ENCODE data around the gene VWA8.
"Not testable (repeated sequence)": the region's sequence is repeated elsewhere in the genome, so short reads cannot be mapped to it uniquely, and the experiment has no call there.

VWA8 gene

DNA sequence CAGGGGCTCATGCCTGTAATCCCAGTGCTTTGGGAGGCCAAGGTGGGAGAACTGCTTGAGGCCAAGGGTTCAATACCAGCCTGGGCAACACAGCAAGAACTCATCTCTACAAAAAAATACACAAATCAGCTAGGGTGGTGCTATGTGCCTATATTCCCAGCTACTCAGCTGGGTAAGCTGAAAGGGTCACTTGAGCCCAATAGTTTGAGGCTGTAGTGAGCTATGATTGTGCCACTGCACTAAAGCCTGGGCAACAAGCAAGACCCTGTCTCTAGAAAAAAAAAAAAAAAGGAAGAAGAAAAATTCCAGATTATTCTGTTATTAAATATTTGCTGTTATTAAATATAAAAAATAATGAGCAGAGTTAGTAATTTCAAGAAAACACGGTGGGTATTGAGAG, 372.5 kb downstream of the VWA8 start:
- no peak for DNase-seq (ENCODE audit: low read depth)

GRCh38 chr13:41587490-41587889, 373.4 kb downstream of the VWA8 start:
- peak; percentile 4 for DNase-seq (ENCODE audit: low read depth)

- no peak for DNase-seq (ENCODE audit: low read depth)
These were observed 374.7 kb downstream of the VWA8 start for GRCh38 chr13:41586216-41586615.

DNA sequence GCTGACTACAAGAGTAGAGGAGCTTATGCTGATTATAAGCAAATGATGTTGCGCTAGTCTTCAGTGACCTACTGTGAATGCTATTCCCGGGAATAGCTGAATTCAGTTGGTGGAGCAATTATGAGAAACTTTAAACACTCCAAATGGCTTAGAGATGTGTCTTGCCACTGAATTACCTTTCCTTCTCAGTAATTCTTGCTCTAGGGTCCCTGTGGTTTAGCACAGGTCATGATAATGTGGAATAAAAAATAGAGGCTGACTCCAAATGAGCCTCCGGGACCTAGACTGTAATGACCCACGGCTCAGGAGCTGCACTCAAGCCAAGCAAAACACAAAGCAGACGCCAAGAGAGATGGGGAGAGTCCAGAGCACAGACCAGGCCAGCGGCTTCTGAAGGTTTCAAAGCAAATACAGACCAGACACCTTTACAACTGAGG, 378.9 kb downstream of the VWA8 start:
- no peak for DNase-seq (ENCODE audit: low read depth)

DNA sequence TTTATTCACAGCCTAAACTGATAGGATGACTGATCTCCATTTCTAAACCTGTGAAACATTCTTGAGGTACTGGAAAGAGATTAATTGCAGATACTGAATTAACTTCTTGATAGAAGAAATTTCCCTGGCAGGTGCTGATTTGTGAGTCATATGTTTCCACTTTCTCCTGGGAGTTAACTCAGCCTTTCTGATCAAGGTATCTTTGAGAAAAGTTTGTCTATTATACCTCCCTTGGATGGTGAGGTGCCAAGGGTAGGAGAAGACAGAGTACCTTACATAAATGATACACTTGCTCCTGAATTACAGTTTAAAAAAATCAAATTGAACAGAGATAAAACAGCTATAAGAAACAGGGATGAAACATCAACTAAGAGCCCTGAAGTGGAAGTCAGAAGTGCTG, 380.6 kb downstream of the VWA8 start:
- DNase-seq (ENCODE audit: low read depth), result no peak

GRCh38 chr13:41579881-41580280, 381.0 kb downstream of the VWA8 start:
- no peak for DNase-seq (ENCODE audit: low read depth)

DNA sequence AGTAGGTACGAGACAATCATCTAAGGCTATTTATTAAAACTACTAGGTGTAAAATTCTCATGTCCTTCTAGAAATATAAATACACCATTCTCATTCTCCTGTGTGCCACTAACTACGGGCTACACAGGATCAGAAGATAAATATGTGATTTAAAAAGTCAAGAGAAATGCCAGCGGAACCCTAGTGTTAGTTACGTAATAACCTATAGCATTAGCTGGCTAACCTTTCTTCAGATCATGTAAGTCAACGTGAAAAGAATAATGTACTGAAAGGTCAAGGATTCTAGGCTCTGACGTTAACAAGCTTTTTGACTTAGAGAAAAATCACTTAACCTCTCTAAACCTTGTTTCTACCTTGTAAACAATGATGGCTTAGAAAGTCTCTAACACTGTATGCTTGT, 381.7 kb downstream of the VWA8 start:
- DNase-seq (ENCODE audit: low read depth), result no peak

DNA sequence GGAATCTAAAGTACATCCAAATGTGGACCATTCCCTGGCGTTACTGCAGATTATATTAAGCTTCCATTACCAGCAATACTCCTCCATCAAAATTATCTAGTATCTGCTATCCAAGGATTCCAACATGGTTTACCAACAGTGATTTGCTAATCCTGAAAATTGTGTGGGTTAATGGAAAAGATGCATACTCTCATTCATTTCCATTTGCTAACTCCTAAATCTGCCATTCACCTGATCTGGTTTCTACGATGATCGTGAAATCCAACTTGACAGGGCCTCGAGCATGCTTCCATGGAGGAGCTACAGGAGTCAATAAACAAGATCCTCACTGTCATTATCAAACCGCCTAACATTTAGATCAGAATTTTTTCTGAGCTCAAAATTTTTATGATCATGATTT, 382.5 kb downstream of the VWA8 start:
- no peak for DNase-seq (ENCODE audit: low read depth)

GRCh38 chr13:41577436-41577835, 383.5 kb downstream of the VWA8 start:
- DNase-seq (ENCODE audit: low read depth), result no peak

GRCh38 chr13:41573640-41574039, 387.3 kb downstream of the VWA8 start:
- DNase-seq (ENCODE audit: low read depth), result not testable (repeated sequence)

- not testable (repeated sequence) for DNase-seq (ENCODE audit: low read depth)
These were observed 389.0 kb downstream of the VWA8 start for GRCh38 chr13:41571817-41572340.

DNA sequence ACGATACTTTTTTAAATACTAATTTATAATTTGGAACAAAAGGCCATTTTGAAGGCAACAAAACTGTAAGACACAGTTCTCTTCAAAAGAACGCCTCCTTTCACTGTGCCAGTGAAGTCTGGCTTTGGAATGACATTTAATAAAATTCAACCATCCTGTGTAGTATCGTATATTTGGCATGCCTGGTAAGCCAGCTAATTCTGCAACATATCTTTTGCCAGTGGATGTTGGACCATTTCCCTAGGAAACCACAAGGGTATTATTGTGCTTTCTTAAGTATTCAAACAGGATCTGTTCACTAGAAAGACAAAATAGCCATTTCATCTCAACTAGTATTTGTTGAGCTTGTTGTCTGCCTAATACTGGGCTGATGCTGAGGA, 391.9 kb downstream of the VWA8 start:
- DNase-seq (ENCODE audit: low read depth), result no peak

DNA sequence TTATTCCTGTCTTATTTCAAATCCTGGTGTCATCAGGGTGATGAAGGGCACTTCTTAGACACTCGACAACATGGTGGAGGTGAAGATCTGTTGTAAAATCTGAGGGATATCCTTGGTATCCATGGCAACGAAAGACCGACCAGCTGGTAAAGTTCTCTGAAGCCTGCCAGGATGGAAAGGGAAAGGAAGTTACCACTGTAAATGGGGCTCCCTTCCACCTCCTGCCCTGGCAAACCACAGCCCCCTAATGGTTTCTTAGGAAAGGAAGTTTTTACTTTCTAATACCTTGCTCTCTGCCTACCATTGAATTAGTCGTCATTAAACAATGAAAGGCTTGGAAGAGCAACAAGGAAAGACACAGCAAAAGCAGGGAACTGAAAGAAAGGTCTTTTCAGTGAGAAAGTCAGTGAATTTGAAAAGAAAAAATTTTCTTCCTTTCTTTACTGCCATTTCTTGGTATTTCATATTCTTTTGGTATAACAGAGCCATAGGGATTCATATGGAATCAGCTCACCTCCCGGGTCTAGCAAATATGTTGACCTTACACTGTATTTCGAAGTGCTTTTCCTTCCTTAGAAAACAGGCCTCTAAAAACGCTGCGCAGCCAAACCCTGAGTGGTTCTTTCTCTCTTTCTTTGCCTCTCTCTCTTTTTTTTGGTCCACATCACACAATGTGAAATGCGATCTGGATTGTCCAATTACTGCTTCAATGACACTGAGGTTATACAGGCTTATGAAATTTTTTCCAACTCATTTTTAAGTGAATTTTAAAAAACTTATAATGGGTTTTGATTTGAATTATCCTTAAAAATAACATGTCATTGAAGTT, 392.6 kb downstream of the VWA8 start:
- no peak for DNase-seq (ENCODE audit: low read depth)

- no peak for DNase-seq (ENCODE audit: low read depth)
These were observed 393.5 kb downstream of the VWA8 start for GRCh38 chr13:41567363-41567762.

DNA sequence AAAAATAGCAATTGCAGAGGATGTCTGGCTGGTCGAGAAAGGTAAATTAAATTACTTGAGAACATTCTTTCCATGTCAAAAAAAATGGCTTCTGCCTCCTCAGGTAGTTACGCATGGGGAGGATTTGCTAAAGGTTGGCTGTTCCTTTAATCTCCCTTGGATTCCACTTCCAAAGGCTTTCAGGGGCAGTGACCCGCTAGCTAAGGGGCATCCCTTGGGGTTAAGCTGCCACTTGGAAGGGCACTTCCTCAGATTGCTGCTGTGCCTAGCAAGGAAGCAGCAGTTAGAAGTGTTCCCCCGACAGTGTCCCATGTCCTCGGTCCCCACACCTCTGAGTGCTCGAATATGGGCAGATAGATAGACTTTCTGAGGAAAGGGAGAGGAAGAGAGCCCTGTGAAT, 395.1 kb downstream of the VWA8 start:
- no peak for DNase-seq (ENCODE audit: low read depth)

GRCh38 chr13:41565216-41565615, 395.7 kb downstream of the VWA8 start:
- no peak for DNase-seq (ENCODE audit: low read depth)

GRCh38 chr13:41563984-41564365, 396.9 kb downstream of the VWA8 start:
- DNase-seq (ENCODE audit: low read depth), result no peak

DNA sequence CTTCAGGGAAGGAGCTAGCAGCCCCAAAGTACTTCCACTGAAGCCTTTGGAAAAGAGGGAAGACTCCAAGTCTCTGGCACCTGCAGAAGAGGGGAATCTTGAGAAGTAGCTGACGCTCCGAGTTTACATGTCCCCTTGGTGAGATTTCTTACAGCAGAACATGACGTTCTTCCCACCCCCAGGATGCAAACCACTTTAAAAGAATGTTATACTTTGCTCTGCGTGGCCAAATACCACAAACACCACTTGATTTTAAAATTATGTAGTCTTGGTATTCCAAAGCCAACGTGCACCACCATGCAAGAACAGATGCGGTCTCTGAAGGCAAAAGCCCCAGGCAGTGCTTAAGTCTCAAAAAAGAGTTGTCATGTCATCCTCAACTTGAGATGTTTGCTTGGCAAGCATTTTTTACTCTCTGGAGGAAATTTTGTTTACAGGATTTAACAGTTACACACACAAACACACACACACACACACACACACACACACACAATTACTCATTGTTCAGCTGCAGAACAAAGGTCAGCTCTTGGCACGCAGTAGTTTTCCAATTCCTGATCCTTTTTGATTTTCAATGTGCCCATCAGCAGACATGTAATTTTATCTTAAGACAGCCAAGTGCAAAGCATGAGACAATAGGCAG, 397.4 kb downstream of the VWA8 start:
- DNase-seq (ENCODE audit: low read depth), result no peak

DNA sequence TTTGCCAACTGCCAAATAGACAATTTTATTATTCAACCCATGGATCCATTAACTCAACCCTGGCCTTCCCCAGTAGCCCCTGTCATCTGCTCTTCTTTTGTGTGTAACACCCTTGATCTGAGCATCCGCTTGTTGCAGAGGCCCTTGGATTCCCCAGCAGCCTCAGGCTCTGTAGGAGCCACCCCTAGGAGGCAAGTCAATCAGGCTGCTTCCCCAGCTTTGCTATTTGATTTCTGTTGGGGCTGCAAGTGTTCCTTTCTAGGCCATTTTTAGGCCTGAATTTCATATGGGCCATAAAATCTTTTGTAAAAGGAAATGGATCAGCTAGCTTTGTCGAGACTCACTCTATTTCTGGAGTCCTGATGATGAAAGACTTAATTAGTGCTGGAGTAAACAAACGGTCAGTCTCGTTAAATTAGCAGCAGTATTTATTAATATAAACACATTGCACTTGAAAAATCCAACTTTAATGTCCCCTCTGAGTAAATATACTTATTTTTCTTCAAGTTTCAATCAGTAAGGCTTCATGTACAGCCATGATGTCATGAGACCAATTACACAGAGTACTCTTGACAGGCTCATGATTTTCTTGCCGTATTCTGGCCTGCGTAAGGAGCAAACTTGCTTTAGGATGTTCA, 398.2 kb downstream of the VWA8 start:
- no peak for DNase-seq (ENCODE audit: low read depth)

GRCh38 chr13:41562083-41562482, 398.8 kb downstream of the VWA8 start:
- DNase-seq (ENCODE audit: low read depth), result no peak

DNA sequence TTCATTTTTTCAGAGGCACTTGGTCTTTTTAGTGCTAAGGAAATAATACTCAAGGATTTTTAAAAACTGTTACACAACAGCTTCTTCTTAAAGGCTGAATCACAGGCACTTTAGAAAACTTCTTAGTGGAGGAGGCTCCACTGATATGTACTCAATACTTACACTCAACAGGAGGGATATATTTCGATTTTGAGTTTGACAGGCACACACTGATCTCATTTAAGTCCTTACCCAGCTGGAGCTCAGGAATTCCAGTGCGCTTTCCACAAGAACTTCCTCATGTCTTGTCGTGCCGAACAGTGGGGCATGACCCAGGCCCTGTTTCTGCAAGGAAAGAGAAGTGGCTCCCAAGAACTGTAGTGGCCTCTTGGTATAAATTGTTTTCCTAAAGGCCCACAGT, 399.7 kb downstream of the VWA8 start:
- no peak for DNase-seq (ENCODE audit: low read depth)

DNA sequence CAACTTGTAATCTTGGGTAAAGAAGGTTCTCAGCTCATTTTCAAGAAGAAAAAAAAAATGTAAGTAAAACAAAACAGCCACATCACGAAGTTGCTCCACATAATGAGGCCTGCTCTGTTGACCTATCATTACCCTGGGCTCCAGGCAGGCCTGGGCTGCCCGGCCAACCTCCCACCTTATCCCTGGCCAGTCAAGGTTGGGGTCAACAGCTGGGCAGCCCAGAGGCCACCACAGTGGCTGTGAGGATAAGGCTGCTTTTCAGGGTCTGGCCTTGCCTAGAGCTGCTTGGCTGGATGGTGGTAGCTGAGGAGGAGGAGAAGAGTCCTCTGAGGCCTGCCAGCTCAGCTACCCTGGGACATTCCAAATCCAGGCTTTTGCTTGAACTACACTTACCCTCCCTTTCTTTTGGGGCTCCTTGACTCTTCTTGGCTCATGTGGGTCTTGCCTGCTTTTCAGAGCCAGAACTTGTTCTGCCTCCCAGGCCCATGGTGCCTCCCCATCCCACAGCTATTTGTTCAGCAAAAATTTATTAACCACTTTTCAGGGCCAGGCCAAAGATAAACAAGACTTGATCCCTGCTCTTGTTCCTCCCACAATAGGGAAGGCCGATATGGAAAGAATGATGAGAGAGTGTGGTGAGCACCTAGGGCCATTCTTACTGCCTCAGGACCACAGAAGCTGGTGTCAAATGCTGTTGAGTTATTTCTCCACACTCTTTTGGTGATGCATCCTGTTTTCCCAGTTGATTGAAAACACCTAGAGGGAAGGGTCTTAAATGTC, 401.9 kb downstream of the VWA8 start:
- no peak for DNase-seq (ENCODE audit: low read depth)
